Osteocyte (in vitro differentiated cells): ENCODE measurements around the gene PAEP. TPM values are rescaled to one million over a fixed set of nuclear protein-coding genes. Genes with fewer than 3 reads are reported as not detected.
"Not testable (repeated sequence)": the region's sequence is repeated elsewhere in the genome, so short reads cannot be mapped to it uniquely, and the experiment has no call there.

Source experiments
- DNase-seq: peaks from one replicate; pipeline ENCODE4 v3.0.0; 2021; ENCODE audit warnings: mixed read lengths; ENCODE audit not compliant: unreplicated experiment; ENCODE audit errors: extremely low spot score
- H3K27ac Mint-ChIP-seq: one replicate; pipeline ENCODE4 v1.8.0; 2021; ENCODE audit warnings: mild to moderate bottlenecking, mixed read lengths; ENCODE audit not compliant: unreplicated experiment
- H3K27me3 Mint-ChIP-seq: one replicate; pipeline ENCODE4 v1.8.0; 2021; ENCODE audit warnings: mixed read lengths; ENCODE audit not compliant: unreplicated experiment
- H3K36me3 Mint-ChIP-seq: one replicate; pipeline ENCODE4 v1.8.0; 2021; ENCODE audit warnings: mixed read lengths; ENCODE audit not compliant: unreplicated experiment
- H3K4me1 Mint-ChIP-seq: one replicate; pipeline ENCODE4 v1.8.0; 2021; ENCODE audit warnings: mixed read lengths; ENCODE audit not compliant: unreplicated experiment
- H3K4me3 Mint-ChIP-seq: one replicate; pipeline ENCODE4 v1.8.0; 2021; ENCODE audit warnings: mild to moderate bottlenecking, moderate library complexity, mixed read lengths; ENCODE audit not compliant: unreplicated experiment
- H3K9me3 Mint-ChIP-seq: one replicate; pipeline ENCODE4 v1.8.0; 2021; ENCODE audit warnings: mixed read lengths; ENCODE audit not compliant: unreplicated experiment
- total RNA-seq: library from RNA; stranded (reverse); gene quantifications from 2 replicates; pipeline ENCODE4 v1.2.1, GENCODE V29; 2021
- TF ChIP-seq, protein P1 (sequence below): fragments of 200-600 bp; sonication (generic); IDR thresholded peaks from 2 replicates; pipeline ENCODE4 v1.5.0; 2021; ENCODE audit warnings: antibody characterized with exemption, mild to moderate bottlenecking, moderate library complexity

The PAEP gene
- total RNA-seq, 1 donor from 2014 or later, result not detected

DNA sequence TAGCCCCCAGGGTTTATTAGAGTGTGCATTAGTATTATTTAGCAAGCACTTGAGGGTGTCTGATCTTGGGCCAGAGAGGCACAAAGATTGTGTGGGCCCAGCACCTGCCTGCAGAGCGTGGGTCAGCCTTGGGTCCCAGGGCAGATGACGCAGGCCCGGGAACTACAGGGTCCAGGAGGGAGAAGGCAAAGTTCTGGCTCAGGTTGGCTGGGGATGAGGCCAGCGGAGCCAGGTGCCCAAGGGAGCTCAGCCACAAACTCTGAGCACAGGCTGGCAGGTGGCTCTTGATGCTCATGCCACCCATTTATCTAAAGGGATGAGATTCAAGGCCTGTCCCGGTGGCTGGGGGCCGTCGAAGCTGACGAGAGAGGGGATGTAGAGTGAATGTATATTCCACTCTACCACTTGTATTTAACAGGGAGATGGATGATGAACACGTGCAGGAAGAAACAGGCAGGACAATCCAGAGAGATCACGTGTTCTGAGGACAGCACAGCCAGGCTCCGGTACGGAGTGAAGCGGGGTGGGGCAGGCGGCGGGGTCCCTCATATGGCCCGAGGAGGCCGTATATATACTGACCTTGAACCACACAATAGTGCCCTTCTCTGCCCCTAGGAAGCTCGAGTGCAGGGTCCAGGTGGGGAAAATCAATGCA, 16.4 kb upstream of the PAEP start:
- DNase-seq, result no peak
- no peaks in the 10 kb centered on the region for H3K4me1 Mint-ChIP-seq
- H3K27me3 Mint-ChIP-seq, result peaks cover 19% of the 10 kb centered on the region
- H3K36me3 Mint-ChIP-seq, result no peaks in the 10 kb centered on the region
- no peak overlapping the region for H3K4me3 Mint-ChIP-seq
- TF ChIP-seq, protein P1, sequence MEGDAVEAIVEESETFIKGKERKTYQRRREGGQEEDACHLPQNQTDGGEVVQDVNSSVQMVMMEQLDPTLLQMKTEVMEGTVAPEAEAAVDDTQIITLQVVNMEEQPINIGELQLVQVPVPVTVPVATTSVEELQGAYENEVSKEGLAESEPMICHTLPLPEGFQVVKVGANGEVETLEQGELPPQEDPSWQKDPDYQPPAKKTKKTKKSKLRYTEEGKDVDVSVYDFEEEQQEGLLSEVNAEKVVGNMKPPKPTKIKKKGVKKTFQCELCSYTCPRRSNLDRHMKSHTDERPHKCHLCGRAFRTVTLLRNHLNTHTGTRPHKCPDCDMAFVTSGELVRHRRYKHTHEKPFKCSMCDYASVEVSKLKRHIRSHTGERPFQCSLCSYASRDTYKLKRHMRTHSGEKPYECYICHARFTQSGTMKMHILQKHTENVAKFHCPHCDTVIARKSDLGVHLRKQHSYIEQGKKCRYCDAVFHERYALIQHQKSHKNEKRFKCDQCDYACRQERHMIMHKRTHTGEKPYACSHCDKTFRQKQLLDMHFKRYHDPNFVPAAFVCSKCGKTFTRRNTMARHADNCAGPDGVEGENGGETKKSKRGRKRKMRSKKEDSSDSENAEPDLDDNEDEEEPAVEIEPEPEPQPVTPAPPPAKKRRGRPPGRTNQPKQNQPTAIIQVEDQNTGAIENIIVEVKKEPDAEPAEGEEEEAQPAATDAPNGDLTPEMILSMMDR, result no peak
- peaks cover 8% of the 10 kb centered on the region for H3K9me3 Mint-ChIP-seq
- no peak overlapping the region for H3K27ac Mint-ChIP-seq

DNA sequence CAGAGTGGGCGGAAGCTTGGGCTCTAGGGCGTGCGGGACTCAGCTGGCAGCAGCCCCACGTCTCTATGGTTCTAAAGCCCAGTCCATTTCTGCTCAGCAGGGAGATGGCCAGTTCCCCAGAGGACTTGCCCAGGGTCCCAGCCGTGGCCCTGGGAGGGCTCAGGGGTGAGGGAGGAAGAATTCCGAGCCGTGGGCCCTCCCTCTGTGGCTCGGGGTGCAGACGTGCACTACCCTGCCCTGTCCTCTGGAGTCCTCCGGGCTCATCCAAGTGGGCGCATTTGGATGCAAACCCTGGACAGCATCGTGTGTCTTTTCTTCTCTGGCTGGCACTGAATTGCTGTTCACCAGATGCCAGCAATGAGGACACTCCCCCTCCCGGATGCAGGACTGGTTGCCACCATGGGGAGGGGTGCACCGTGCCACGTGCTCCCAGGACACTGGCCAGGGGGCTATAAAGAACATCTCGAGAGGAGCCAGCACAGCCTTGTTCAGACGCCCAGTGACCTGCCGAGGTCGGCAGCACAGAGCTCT, 15.8 kb upstream of the PAEP start, which contains the start of gene OBP2A:
OBP2A (plus strand) TSS at position 481 of the 531 bp plus-strand sequence. CDS start 55 bp downstream, outside the sequence.
- not testable (repeated sequence) for H3K4me1 Mint-ChIP-seq, DNase-seq, H3K27ac Mint-ChIP-seq, H3K9me3 Mint-ChIP-seq, H3K36me3 Mint-ChIP-seq, H3K4me3 Mint-ChIP-seq
- peaks cover 19% of the 10 kb centered on the region for H3K27me3 Mint-ChIP-seq

DNA sequence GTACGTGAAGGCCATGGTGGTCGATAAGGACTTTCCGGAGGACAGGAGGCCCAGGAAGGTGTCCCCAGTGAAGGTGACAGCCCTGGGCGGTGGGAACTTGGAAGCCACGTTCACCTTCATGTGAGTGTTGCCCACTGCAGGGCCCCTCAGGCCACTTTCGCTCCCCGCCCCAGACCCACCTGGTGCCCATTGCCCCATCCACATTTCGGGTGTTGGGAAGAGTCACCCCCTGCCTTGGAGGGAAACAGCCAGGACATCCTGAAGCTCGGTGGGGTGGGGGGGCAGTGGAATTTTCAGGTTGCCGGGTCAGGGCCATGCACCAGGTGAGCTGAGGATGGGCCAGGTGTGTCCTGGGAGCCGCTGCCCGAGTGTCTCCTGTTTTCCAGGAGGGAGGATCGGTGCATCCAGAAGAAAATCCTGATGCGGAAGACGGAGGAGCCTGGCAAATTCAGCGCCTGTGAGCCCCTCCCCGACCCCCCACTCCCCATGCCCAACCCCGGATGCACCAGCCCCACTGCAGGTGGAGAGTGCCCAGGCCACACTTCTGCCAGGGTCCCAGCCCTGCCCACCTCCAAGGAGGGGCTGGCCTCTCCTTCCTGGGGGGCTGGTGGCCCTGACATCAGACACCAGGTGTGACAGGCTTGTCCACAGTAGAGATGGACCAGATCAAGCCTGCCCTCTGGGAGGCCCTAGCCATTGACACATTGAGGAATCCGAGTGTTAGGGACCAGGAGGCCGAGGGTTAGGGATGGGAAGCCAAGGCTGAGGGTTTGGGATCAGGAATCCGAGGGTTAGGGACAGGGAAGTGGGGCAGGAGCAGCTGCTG, 14.6 kb upstream of the PAEP start:
- H3K36me3 Mint-ChIP-seq, H3K4me1 Mint-ChIP-seq, H3K9me3 Mint-ChIP-seq, H3K27ac Mint-ChIP-seq, DNase-seq, H3K4me3 Mint-ChIP-seq: not testable (repeated sequence)
- H3K27me3 Mint-ChIP-seq, result peaks cover 14% of the 10 kb centered on the region

DNA sequence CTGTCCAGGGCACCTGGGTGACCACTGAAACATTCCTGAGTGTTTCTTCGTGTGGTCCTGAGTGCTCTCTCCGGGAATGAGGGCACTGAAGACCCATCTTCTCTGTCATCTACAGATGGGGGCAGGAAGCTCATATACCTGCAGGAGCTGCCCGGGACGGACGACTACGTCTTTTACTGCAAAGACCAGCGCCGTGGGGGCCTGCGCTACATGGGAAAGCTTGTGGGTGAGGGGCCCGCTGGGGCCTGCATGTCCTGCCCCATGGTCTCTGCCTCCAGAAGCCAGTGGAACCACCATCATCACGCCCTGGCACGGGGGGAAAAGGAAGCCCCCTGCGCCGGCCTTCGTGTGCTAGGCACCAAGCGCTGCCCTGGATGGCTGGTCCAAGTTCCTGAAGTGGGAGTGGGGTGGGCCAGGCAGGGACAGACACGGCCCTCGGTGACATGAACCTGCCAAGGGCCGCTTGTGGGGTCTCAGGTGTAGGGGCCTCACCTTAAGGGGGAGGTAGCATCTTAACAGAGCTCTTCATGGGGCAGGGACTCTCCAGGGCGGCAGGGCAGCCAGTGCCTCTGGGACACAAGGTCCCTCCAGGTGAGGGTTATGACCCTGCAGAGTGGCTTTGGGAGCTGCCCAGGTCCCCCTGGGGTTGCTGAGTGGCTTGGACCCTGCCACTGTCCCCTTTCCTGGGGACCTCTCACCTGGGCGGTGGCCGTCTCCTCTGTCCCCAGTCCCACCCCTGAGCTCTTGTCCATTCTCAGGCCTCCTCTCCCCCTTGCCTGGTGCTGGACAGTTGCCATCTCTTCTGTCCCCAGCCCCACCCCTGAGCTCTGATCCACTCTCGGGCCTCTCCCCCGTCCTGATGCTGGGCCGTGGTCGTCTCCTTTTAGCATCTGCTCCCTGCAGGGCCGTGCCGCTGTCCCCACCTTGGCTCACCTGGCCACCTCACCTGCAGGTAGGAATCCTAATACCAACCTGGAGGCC, 13.5 kb upstream of the PAEP start:
- Mint-ChIP-seq H3K9me3 (peaks cover 4% of the 10 kb centered on the region), H3K4me3 (no peak overlapping the region), H3K4me1 (no peaks in the 10 kb centered on the region), H3K27ac (no peak overlapping the region), H3K27me3 (peaks cover 8% of the 10 kb centered on the region), H3K36me3 (no peaks in the 10 kb centered on the region)
- TF ChIP-seq, protein P1, result no peak
- no peak for DNase-seq

DNA sequence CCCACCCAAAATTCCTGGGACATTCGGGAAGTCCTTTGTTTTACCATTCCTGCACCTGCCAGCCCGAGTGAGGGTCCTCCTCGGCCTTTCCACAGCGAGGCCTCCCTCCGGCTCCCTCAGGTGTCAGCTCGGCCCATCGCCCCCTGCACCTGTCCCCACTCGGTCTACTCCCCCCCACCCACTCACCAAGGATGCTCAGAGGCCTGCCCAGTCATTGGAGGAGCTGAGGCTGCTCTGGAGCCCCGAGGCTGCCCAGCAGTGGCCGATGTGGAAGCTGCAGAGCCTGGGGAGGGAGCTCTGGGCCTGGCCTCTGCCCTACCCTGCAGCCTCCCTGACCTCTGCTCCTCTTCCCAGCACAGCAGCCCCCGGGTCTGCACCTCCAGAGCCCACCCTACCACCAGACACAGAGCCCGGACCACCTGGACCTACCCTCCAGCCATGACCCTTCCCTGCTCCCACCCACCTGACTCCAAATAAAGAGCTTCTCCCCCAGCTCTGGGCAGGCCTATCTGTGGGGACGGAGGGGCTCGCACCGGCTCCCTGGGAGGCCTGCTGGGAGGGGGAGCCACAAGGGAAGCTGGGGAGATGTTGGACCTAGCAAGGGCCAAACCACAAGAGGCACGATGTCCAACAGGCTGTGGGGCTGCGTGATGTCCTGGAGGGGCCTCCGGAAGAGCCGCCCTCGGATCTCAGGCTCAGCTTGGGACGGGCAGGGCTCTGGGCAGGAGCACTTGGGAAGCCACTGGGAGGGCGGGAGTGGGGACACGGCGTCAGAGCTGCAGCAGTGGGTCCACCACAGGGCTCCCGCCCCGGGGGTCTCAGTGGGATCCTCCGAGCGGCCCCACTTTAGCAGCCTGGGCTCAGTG, 11.8 kb upstream of the PAEP start:
- H3K27me3 Mint-ChIP-seq, H3K4me1 Mint-ChIP-seq, H3K4me3 Mint-ChIP-seq, DNase-seq, H3K27ac Mint-ChIP-seq, H3K9me3 Mint-ChIP-seq, H3K36me3 Mint-ChIP-seq: not testable (repeated sequence)
